GF-D8 (cell line): ENCODE data around the gene APBA2.
"Not testable (repeated sequence)": the region's sequence is repeated elsewhere in the genome, so short reads cannot be mapped to it uniquely, and the experiment has no call there.

ENCODE experiments used
- DNase-seq: peaks from one replicate; lab custom pipeline; 2025; lab: John Stamatoyannopoulos, UW

Gene APBA2

DNA sequence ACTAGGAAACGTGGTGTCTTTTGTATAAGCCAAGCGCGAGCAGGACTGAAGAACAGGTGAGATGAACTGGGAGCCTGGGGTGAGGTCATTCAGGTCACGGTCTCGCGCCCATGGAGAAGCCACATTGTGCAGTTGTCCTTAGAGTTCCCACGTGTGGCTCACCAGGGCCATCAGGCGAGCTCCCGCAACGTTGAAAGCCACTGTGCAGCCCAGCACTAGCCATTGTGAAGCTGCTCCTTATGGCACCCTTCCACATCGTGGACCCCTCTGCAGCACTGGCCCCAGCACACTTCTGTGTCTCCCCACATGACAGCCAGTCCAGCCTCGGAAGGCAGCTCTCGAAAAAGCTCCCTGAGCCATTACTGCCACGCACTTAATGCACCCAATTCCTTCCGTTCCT is 7.6 kb upstream of the APBA2 start:
- no peak for DNase-seq

DNA sequence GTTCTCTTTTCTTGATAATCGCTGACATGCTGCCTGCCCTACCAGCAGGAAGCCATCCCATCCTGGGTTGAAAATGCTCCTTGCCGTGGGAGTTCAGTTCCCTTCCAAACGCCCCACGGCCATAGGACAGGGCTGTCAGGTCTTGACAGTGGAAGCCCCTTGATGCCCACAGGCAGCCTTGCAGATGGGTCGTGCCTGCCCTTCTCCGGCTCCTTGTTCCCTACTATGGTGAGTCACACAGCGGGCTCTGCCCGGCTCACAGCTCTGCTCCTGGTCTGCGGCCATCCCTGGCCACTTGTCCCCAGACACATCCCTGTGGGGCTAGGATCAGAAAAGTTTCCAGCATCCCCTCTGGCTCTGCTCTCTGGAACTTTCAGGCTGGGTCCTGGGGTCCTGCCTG is 6.2 kb upstream of the APBA2 start:
- no peak for DNase-seq

DNA sequence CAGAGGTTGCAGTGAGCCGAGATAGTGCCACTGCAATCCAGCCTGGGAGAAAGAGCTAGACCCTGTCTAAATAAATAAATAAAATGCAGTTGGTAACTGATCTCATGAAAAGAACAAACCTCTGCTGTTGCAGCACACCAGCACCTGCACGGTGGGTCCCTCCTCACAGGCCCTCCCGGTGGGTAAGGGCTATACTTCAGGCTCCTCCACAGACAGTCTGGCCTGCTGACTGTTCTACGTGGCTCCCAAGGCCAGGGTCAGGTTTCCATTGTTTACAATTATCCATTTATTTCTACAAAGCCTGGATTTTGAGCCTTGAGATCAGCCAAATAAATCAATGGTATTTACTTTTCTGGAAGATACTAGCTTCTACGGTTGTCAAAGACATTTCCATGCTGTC is 5.1 kb upstream of the APBA2 start:
- no peak for DNase-seq

DNA sequence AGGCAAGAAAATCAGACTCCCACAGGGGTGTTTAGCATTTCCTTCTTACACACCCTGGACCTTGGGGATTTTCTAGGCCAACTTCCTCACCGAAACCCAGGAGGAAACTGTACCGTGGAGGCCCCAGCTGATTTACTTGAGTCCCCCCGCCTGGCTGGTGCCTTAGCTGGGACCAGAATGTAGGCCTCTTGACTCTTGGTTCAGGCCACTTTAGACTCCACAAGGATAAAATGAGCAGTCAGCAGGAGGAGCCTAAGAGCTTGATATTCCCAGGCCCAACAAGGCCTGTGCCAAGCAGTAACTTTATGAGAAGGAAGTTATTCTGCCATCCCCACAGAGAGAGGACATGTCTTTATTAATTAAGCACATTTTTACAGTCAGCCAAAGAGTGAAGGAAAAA is 4.6 kb upstream of the APBA2 start:
- no peak for DNase-seq

DNA sequence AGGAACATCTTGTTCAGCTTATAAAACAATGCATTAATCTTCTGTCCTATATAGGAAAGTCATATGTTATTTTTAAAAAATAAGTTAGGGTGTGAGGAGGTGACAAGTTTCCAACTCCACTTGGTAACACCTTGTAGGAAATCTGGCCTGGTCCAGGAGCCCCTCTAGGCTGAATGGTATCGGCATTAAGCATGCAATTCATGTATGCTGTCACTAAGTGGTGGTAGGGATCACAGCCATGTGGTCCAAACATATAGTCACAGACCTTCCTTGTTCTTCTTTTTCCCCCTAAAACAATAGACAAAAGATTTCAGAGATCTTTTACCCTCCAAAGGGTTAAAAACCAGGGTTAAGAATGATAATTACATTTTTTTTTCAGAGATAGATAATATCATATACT is 4.2 kb upstream of the APBA2 start:
- no peak for DNase-seq

DNA sequence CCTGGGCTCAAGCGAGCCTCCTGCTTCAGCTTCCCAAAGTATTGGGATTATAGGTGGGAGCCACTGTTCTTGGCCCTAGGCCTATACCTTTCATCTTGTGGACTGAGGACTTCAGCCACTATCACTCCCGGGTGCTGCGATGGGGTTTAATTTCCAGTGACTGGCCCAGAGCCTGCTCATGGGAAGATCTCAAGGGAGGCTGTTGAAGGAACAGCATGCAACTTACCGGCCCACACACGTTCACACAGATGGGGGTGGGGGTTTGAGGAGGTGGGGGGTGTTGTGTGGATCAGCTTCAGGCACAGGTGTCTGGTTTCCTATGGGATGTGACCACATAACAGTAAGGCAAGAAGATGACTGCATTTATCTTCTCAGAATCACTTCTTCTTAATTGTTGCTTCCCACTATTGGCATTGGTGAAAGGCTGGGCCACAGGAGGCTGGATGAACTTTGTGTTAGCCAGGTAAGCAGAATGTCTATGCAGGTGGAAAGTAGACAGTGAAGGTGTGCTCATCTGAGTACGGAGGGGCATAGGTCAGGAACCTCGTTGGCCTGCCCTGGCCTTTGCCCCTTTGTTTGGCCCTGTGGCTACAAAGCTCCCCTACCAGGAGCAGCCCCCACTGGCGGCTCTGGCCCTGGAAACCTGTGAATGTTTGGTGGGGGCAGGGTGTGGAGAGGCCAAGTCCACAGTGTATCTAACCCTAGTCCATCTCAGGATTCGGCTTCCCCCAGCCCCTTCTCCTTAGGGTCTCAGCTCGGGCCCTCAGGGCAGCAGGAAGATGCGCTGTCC is 1.4 kb upstream of the APBA2 start:
- DNase-seq, result no peak

DNA sequence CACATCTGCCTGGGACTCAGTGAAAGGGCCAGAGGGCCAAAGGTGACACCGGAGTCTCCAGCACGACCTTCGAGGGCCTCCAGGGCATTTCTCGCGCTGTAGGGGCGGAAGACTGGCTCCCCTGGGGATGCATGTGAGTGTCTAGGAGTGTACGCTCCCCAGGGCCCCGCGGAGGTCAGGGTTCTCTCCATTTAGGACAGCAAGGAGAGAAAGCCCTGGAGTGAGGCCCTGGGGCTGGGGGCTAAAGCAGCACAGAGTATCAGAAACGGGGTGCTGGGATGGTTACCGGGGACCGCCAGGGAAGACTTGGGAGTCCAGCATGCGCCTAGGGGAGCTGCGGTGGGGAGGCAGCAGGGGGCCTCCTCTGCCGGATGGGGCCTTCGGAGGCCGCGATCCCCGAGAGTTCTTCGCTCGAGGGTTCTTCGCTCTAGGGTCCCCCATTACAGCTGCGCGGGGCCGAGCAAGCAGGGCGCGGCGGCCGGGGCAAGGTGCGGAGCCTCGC is 595 bp upstream of the APBA2 start:
- no peak for DNase-seq

DNA sequence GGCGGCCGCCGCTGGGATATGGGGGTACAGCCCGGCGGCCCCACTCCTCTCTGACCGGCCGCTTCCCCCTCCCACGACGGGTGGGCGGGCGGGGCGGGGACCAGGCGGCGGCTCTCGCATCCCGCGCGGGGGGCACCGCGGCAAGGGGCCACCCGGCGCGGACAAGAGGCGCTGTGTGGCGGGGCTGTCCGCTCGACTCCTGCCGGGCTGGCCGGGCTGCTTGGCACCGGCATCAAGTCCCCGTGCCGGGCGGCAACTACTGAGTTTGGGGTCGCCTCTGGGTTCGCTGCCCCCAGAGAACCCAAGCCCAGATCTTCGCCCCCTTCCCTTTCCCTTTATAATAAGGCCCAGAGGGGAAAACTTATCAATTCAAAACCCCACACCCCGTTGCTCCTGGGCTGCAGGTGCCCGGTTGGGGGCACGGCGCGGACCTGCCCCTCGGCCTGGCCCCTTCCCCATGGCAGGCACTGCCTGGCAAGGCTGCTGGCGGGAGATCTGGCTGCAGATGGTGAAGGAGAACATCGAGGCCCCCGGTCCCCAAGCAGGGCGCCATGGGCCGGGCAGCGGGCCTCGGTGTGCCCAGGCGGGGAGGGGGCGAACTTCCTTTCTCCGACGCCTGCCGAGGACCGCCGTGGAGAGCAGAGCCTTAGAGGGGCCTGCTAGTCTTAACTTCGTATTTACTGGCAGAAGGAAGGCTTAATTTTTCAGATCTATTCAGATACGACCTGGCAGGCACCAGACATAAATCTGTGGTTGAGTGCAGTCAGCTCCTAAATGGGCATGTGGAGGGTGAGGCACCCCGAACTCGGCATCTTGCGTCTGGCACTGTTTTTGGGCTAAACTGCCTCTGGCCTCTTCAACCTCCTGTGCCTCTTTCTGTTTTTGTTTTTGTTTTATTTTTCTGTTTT is 911 bp downstream of the APBA2 start:
- no peak for DNase-seq

DNA sequence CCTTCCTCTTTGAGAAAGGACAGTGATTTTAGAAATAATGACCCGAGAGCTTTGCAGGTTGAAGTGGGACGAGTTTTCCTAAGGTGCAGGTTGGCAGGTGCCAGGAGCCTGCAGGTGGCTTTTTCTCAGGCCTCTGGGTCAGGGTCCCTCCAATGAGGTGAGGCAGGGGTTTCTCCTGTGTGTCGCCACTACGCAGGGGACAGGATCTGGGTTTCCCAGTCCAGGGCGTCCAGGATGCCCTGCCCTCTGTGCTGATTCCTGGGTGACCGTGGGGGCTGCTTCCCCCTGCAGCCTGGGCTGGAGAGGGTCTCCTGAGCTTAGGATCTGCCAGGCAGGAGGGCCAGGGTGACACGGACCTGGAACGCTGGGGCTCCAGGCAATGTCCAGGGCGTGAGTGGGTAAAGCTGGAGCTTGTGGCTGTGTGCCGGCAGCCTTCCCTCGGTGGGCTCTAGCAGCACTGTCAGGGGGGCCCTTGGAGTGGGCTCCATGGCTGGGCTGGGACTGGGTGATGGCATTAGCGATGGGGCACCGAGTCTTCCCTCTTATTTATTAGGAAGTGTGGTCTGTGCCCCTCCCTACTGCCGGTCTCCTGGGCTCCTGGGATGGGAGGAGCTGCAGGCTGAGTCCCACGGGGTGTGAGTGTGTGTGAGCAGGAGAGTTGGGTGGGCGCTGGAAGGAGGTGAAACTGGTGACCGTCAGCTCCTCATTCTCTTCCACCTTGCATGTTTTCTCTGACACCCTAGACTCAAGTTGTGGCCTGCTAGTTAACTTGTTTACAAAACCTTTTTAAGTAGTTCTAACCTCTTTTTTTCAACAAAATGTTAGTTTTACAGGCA is 1.8 kb downstream of the APBA2 start:
- DNase-seq, result no peak

DNA sequence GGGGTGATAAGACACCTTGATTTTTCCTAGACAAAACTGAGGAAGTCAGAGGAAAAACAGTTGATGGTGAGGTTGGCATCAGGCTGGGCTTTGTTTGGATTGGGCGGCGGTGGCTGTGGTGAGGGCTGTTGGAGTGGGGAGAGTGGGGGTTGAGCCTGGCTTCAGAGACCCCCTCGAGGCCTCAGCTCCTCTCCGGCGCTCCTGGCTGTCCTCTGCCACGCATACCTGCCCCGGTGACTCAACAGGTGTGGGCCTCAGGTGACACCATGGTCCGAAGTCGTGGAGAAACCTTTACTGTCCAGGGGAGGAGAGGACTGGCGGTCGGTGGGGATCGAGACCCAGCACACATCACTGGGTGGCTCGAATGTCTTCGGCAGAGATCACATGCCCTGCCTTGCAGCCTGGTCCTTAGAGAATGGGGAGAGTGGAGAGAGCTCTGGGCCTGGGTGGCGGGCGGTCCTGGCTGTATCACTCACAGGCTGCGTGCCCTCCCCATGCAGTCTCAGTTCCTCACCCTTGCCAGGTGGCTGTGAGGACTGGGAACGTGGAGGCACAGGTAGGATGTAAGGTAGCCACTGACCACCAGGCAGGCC is 2.6 kb downstream of the APBA2 start:
- DNase-seq, result no peak

DNA sequence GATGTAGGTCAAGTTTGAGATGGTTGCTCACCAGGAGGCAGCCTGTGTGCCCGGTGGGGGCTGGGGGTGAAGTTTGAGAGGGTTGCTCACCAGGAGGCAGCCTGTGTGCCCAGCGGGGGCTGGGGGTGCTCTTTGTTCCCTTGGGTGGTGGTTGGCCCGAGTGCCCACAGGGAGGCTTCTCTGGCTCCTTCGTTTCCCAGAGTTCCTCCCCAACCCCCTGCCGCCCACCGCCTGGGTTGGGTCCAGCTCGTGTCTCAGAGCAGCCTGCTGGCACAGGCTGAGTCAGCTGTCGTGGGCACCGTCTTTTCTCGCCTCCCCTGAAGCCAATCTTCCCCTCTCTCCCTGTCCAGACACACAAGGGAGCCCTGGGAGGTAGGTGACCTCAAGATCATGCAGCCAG is 3.1 kb downstream of the APBA2 start:
- no peak for DNase-seq

DNA sequence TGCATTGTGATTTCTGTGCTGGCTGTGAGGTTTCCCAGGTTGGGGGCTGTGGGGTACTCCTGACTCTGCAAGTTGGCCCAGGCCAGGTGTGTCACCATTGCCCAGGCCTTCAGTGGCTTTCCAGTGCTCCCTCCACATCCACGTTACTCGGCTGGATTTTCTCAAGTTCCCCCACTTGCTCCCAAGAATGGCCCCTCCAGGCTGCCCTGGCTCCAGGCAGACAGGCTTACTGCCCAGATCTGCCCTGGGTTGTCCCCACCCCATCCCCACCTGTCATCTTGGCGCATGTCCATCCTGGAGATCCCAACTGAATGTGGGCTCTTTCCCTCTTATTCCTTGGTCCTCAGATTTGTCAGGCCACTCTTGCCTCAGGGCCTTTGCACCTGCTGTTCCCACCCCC is 3.6 kb downstream of the APBA2 start:
- DNase-seq, result no peak

DNA sequence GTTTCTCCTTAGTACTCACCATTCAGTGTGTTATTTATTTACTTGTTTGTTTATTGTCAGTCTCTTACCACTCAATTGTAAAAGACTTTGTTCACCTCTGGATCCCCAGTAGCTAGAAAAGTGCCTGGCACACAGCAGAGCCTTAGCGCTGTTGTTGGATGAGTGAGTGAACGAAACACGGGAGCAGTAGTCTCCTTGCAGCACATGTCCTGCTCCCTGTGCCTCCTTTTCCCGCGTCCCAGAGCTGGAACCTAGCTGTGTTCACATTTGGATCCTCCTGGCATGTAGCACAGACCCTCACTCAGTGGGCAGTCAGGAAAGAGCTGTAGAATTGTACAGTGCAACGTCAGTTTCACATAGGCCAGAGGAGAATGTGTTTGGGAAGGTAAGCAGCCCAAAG is 4.1 kb downstream of the APBA2 start:
- not testable (repeated sequence) for DNase-seq

DNA sequence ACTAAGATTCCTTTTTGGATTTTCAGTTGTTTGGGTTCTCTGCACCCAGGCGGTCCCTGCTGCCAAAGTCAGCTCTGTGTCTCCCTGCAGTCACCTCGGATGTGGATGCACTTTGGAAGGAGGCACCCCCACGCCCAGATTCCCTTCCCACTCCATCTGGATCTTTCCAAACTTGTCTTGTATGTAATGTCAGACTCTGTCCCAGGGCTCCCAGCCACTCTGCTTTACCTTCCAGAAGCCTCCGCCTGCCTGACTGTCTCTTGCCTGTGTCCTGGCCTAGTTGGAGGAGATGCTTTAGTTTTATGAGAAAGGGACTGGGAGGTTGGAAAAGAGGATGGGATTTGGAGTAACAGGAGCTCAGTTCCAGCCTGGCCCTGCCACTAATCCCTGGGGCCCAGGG is 4.5 kb downstream of the APBA2 start:
- DNase-seq, result not testable (repeated sequence)

DNA sequence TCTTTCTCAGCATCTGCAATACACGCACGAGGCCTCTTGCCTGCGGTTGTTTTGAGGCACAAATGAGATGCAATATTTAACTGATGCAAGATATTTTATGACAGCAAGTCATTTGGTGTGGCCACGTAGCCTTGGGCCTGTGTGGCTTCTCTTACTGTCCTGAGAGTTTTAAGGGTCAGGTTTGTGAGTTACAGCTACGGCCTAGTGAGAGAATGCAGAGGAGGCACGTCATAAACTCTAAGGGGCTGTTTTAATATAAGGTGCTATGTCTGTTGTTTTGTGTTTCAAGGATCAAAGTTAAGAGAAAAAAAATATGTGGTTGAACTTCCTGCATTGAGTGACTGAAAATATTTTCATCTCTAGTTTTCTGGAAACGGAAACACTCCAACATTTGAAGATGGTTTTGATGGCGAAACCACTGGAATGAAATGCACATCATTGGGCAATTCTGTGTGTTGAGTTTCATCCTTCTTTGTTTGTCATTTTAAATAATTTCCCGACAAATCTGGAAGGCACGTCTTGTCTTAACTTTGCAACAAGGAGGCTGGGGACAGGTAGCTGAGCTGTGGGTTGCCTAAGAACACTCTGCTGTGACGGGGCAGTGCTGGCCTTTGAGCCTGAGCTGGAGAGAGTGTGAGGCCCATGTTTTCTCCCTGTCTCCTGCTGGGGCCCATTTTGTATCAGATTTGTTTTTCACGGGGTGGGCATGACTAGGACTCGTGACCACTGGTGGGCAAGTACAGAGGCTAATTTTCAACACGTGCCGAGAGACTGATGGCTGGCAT is 5.1 kb downstream of the APBA2 start:
- DNase-seq, result no peak

DNA sequence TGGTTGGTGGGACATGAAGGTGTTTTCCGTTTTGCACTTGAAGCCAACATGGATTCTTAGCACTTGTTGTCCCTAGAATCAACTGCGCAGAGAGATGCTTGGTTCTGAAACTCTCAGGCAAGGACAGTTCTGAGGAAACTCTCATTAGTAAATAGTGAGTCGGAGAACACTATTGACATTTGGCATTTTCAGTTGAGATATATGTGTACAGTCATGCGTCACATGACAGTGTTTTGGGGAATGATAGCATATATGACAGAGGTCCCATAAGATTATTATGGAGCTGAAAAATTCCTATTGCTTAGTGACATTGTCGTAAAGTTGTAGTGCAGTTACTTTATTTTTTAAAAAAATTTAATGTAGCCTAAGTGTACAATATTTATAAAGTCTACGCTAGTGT is 5.8 kb downstream of the APBA2 start:
- DNase-seq, result no peak

DNA sequence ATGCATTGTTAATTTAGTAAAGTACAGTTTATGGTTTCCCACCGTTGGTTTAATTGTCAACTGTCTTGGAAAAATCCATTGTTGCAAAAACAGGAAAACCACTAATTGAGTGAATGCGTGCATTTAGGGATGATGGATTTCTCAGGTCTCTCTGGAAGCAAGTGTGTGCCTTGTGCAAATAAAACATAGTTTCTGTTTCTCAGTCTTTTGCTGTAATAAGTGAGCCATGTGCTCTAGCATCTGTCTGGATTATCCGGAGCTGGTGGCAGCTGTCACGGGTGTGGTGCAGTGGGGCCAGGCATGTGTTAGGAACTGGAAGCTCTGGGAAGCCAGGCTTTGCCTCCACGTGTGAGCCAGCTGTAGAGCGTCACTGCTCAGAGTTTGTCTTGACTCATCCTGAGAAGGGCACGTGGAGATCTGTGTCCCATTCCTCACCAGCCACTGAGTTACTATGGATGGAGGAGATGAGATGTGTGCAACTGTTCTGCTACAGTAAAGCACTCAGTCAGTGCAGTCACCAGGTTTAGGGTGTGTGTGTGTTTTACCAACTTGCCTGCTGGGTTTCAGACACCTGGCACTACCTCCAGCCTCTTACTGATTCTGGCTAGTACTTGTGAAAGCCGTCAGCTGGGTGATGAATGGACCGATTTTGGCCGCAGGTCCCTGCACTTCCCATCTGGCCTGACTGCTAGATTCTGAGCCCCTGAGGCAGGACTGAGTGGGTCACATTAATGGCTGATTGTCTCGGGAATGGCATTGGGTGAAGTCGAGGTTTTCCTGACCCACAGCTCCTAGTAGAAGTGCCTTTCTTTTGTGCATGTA is 7.2 kb downstream of the APBA2 start:
- DNase-seq, result no peak

DNA sequence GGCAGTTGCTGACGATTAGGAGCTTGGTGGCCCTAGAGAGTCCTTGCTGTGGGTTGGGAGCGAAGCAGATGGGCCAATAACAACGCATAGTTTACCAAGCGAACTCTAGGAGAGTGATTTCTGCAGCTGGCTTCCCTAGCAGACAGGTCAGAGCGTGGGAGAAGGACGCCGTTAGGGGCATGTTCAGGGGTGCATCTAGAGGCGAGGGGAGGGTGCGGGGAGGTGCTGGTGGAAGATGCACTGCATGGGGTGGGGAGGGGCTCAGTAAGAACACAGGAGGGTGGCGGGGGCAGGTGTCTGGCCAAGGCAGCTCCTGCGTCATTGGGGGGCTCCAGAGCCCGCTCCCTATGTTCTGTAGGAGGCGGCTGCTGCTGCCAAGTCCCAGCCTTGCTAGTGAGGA is 8.9 kb downstream of the APBA2 start:
- no peak for DNase-seq

DNA sequence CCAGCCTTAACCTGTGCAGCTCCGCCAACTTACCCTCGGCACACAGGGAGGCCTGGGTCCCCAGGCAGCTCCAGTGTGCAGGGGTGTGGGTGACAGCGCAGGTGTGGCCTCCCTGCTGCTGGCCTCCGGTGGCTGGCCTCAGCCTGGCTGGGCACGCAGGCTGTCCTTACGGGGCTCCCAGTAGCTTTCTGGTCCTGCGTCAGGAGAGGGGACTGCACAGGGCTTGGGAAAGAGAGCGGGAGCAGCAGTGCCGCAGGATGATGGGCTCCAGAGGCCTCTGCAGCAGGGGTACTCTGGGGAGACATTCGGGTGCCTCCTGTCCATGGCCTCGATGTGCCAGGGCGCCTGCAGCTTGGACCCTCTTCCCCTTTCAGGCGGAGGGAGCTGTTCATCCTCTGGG is 9.4 kb downstream of the APBA2 start:
- no peak for DNase-seq

DNA sequence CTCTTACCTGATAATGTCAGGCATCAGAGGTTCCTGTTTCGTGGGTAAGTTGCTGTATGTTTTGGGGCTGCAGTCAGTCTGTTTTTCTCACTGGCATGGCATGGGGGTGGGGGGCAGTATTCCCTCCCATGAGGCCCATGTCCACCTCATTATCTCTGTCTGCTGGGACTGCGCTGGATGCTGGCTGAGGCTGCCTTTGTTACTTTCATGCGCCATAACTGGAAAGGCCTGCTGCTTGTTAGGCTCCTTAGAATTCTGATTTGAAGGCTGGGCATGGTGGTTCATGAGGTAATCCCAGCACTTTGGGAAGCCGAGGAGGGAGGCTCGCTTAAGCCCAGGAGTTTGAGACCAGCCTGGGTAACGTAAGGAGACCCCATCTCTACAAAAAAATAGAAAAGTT is 9.8 kb downstream of the APBA2 start:
- no peak for DNase-seq
